ENCODE results near the gene TUBGCP4. TPM values are rescaled to one million over a fixed set of nuclear protein-coding genes. Genes with fewer than 3 reads are reported as not detected.

The TUBGCP4 gene
- polyA plus RNA-seq, 1 experiment = 14.0 TPM

DNA sequence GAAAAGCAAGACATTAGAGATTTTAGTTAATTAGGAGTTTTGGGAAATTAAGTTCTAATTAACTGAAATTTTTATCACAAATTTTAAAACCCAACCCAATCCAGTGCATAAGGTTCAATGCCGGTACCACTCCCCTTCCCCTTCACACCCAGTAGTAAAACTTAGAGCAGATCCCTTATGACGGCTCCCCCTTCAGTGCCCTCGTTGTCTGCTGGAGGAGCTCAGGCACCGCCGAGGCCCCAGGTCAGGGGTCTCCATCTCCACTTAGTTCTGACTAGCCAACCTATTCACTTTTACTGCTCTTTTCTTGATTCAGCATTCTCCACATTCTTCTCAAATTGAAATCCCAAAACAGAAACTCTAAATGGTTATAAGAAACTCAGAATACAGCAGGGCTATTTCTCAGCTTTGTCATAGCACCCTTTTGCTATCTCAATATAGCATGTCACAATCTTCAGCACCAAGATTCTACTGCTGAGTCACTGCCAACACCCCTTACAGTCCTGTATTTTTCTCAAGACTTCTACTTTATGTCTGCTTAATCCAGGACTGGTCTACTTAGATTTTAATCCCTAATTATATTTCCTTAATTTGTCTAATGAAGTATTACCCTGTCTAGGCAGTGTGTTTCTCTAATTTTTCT, 39.8 kb downstream of the TUBGCP4 start:
- ChIA-PET CTCF (interaction anchor here (1.1 kb wide), 1 partner anchor 103 kb away, joined by 3 read pairs; no protein-coding TSS in a partner anchor), POLR2A (no interaction called here)
- no peak overlapping the region for H3K27ac ChIP-seq (ENCODE audit: low read depth, low read length)
- no peak for DNase-seq (ENCODE audit: low read depth, low spot score)
- no peaks in the 10 kb centered on the region for H3K27me3 ChIP-seq (ENCODE audit: control insufficient read depth, insufficient read depth, low read length)
- no peaks in the 10 kb centered on the region for H3K9me3 ChIP-seq (ENCODE audit: control insufficient read depth, insufficient read depth, low read length)
- H3K4me3 ChIP-seq (ENCODE audit: low read depth, low read length) = no peak overlapping the region
- TF ChIP-seq, protein P1, sequence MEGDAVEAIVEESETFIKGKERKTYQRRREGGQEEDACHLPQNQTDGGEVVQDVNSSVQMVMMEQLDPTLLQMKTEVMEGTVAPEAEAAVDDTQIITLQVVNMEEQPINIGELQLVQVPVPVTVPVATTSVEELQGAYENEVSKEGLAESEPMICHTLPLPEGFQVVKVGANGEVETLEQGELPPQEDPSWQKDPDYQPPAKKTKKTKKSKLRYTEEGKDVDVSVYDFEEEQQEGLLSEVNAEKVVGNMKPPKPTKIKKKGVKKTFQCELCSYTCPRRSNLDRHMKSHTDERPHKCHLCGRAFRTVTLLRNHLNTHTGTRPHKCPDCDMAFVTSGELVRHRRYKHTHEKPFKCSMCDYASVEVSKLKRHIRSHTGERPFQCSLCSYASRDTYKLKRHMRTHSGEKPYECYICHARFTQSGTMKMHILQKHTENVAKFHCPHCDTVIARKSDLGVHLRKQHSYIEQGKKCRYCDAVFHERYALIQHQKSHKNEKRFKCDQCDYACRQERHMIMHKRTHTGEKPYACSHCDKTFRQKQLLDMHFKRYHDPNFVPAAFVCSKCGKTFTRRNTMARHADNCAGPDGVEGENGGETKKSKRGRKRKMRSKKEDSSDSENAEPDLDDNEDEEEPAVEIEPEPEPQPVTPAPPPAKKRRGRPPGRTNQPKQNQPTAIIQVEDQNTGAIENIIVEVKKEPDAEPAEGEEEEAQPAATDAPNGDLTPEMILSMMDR (IDR thresholded peaks at IDR 0.05; ENCODE audit: low read depth, low read length) = no peak

DNA sequence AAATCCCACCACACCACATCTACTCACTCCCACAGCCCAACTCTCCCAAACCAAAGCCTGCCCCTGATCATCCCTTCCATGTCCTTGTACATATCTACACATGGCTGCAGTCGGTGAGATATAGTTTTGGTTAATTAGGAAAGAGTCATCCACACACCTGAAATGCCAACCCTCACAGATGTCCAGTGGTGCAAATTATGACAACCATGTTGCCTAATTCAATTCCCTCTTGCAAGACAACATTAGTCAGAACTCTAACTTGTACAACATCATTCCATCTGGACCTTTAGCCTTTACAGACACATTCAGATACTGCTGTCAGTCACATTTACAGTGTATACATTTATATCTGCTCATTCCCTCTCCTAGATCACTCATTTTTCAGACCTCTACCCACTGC, 41.2 kb downstream of the TUBGCP4 start:
- TF ChIP-seq, protein P1 (IDR thresholded peaks at IDR 0.05; ENCODE audit: low read depth, low read length) = no peak
- ChIA-PET CTCF (no interaction called here), POLR2A (no interaction called here)
- H3K4me3 ChIP-seq (ENCODE audit: low read depth, low read length) = no peak overlapping the region
- no peaks in the 10 kb centered on the region for H3K9me3 ChIP-seq (ENCODE audit: control insufficient read depth, insufficient read depth, low read length)
- no peak for DNase-seq (ENCODE audit: low read depth, low spot score)
- H3K27ac ChIP-seq (ENCODE audit: low read depth, low read length) = no peak overlapping the region
- H3K27me3 ChIP-seq (ENCODE audit: control insufficient read depth, insufficient read depth, low read length) = no peaks in the 10 kb centered on the region

DNA sequence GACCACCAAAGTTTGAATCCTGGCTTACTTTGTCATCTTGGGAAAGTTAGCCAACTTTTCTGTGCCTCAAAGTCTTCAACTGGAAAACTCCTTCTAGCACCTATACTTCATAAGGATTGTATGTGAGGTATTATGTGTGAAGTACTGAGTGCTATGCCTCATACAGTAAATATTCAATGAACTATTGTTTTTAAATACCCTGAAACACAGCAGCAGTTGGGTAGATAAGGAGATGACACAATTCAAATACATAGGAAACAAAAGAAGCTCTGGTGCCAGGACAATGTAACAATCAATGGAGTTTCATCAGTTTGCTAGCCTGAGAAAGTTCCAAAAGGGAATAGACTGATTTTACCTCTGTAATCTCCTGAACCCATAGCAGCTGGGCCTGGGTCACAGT, 43.3 kb downstream of the TUBGCP4 start:
- ChIA-PET POLR2A (interaction anchor here (0.6 kb wide), 1 partner anchor 230 kb away, joined by 3 read pairs; no protein-coding TSS in a partner anchor), CTCF (no interaction called here)
- Histone ChIP-seq H3K9me3 (ENCODE audit: control insufficient read depth, insufficient read depth, low read length) (no peaks in the 10 kb centered on the region), H3K4me3 (ENCODE audit: low read depth, low read length) (no peak overlapping the region), H3K27me3 (ENCODE audit: control insufficient read depth, insufficient read depth, low read length) (no peaks in the 10 kb centered on the region), H3K27ac (ENCODE audit: low read depth, low read length) (no peak overlapping the region)
- DNase-seq (ENCODE audit: low read depth, low spot score) = no peak
- TF ChIP-seq, protein P1 (IDR thresholded peaks at IDR 0.05; ENCODE audit: low read depth, low read length) = no peak

DNA sequence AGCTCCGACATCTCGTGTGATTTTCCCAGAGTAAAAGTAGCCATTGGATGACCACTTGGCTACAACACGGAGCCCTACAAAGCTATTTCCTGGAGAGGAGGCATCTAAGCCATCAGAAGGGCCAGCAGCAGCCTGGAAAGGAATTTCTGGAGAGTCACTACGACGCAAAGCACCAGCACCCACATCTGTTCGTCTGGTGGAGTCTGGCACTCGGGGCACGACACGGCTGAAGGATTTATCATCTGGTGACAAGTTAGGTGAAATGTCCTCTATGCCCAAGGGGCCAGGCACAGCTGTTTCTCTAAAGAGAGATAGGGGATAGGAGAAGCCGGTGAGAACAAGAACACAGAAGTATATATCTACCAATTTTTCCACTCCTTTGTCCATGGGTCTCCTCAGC, 49.5 kb downstream of the TUBGCP4 start:
- ChIA-PET POLR2A (no interaction called here), CTCF (no interaction called here)
- Histone ChIP-seq H3K27ac (ENCODE audit: low read depth, low read length) (no peak overlapping the region), H3K27me3 (ENCODE audit: control insufficient read depth, insufficient read depth, low read length) (no peaks in the 10 kb centered on the region), H3K9me3 (ENCODE audit: control insufficient read depth, insufficient read depth, low read length) (no peaks in the 10 kb centered on the region), H3K4me3 (ENCODE audit: low read depth, low read length) (no peak overlapping the region)
- no peak for DNase-seq (ENCODE audit: low read depth, low spot score)
- TF ChIP-seq, protein P1 (IDR thresholded peaks at IDR 0.05; ENCODE audit: low read depth, low read length) = no peak

DNA sequence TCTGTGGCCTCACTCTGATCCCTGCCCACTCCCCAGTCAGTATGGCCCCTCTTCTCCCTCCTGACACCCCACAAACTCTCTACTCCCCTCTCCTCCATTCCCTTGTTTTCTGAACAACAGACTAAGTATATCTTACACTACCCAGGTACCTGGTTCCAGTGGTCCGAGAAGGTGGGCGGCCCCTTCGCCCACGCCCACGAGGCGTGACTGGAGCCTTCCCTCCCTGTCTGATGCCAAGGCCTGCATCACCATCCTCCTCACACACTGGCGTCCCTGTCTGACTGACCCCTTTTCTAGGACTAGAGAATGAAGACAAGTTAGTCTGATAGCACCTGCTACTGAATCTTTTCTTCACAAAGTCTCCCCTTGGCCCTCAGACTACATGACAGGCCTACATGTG, 50.0 kb downstream of the TUBGCP4 start:
- POLR2A ChIA-PET = no interaction called here
- CTCF ChIA-PET = no interaction called here
- H3K27ac ChIP-seq (ENCODE audit: low read depth, low read length) = no peak overlapping the region
- no peak overlapping the region for H3K4me3 ChIP-seq (ENCODE audit: low read depth, low read length)
- DNase-seq (ENCODE audit: low read depth, low spot score) = no peak
- TF ChIP-seq, protein P1 (IDR thresholded peaks at IDR 0.05; ENCODE audit: low read depth, low read length) = no peak
- H3K9me3 ChIP-seq (ENCODE audit: control insufficient read depth, insufficient read depth, low read length) = no peaks in the 10 kb centered on the region
- no peaks in the 10 kb centered on the region for H3K27me3 ChIP-seq (ENCODE audit: control insufficient read depth, insufficient read depth, low read length)
